HL-60/S4 (cell line): ENCODE results near the gene ST3GAL4.

ENCODE experiments used
- in situ Hi-C: fragments of 300-500 bp; cut with MboI; formaldehyde crosslinking; loops from 2 replicates; pipeline ENCODE4 v1.14.3; 2022; ENCODE audit warnings: low sequenced_read_pairs

ST3GAL4 gene

DNA sequence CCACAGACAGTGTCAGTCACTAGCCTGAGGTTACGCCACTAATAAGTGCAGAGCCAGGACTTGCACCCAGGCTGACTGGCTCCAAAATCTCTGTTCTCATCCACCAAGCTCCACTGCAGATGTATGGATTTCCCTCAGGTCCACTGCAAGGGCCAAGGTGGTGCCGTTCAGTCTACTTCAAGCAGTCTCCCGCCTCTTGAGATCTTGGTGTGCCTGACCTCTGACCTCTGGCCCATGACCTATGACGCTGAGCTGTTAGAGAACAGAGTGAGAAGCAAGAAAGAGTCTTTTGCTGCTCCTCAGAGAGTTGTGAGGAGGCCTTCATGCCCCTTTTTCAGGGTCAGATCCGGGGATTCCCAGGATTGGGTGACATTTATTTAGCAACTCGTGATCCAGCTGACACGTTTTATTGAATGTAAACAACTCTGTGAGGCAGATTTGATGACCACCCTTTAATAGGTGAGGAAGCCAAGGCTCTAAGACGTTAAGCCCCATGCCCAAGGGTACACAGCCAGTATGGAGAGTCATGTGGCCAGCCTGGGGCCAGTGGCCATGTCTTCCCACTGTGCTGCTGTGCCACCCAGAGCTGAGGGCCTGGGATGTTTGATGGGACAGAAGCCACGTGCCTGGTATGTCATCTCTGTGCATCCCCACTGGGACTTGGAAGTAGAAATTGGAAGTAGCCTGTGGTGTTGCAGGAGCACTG lies 26.4 kb upstream of the ST3GAL4 start:
- in situ Hi-C loops = no loop called here

- in situ Hi-C loops = no loop called here
These were observed 25.8 kb upstream of the ST3GAL4 start for GRCh38 chr11:126329644-126330211.

- in situ Hi-C loops = no loop called here
These were observed 24.2 kb upstream of the ST3GAL4 start for GRCh38 chr11:126331286-126331685.

DNA sequence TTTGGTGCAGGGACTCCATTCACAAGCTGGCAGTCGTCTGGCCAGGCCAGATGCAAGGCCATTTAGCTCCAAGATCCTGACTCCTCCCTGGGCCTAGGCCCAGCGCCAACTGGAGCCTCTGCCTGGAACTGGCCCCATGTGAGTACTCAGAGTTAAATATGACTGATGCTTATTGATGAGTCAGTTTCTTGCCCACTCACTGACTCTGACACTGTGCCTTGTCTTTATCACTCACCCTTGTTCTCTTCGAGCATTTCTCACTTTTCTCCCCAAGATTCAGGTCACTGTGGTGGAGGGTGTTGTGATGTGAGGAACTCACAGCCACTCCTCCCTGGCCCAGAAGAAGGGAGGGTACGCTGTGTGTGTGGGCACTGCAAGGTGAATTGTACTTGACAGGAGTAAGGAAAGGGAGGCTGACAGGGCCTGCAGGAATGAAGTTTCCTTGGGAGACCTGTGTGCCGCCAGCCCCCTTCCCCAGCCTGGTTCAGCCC lies 23.2 kb upstream of the ST3GAL4 start:
- in situ Hi-C loops = no loop called here

DNA sequence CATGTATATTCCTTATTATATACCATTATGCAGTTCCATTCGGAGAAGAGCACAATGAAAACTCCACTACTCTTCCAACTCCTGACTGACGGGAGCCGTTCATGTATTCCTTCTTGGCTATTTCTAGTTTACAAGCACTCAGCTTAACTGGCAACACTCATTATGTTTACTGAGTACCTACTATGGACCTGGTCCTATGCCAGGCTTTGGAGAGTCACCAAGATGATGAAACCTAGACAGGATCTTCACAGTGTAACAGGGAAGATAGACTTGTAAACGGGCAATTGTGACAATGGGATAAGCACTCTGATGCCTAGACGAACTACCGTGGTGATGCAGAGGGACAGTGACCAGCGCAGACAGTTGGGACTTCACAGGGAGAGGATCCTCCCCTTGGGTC lies 22.3 kb upstream of the ST3GAL4 start:
- in situ Hi-C loops = no loop called here

DNA sequence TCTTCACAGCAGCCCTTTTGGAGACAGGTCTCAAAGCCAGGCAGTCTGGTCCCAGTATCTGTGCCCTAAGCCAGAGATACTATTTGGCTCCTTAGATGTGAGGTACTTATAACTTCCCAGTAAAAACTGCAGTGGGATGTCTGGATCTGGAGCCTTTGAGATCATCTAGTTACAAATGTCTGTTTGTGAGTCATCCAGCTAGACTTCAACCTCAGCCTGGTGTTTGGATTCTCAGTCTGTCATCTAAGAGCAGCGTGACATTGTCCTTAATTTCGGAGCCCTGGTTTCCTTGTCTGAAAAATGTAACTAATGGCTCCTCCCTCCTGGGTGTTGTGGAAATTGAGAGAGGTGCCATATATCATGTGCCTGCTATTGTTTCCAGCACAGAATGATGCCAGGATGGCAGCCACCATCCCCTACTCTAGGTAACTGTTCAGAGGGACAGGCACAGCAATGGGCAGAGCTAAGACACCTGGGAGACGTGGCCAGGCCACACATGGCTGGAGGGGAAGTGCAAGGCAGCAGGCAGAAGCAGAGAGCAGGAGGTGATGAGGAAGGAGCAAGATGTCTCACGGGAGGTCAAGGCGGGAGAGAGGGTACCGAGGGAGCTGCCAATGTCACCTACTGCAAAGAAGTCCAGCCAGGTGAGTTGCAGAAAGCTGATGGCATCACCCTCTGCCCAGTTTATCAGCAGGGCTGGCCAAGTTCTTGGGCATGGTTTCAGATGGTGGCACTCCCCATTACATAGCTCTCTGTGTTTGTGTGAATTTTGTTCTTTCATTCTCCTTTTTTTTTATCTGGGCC lies 20.6 kb upstream of the ST3GAL4 start:
- in situ Hi-C loops = no loop called here

GRCh38 chr11:126335463-126335760 lies 20.1 kb upstream of the ST3GAL4 start:
- in situ Hi-C loops = no loop called here

DNA sequence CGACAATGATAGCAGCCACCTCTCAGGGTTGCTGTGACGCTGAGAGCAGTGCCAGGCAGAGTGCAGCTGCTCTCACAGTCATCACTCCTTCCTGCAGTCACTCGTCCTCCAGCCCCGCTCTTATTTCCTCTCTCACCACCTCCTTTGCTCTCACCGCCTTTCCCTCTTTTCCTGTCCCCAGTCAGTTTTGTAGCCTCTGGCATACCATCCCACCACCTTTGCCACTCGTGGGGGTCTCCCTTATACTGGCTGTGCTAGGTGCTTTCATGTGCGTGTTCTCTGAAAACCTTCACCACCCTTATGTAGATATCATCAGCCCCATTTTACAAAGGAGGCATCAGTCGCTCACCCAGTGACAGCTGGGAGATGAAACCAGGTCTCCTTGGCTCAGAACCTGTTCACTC lies 19.3 kb upstream of the ST3GAL4 start:
- in situ Hi-C loops = no loop called here

GRCh38 chr11:126336671-126337101 lies 18.8 kb upstream of the ST3GAL4 start:
- in situ Hi-C loops = no loop called here

GRCh38 chr11:126337126-126337473 lies 18.4 kb upstream of the ST3GAL4 start:
- in situ Hi-C loops = no loop called here

GRCh38 chr11:126337474-126338241 lies 17.8 kb upstream of the ST3GAL4 start:
- in situ Hi-C loops = no loop called here

GRCh38 chr11:126338346-126339055 lies 17.0 kb upstream of the ST3GAL4 start:
- in situ Hi-C loops = no loop called here

GRCh38 chr11:126339073-126339862 lies 16.2 kb upstream of the ST3GAL4 start:
- in situ Hi-C loops = no loop called here

DNA sequence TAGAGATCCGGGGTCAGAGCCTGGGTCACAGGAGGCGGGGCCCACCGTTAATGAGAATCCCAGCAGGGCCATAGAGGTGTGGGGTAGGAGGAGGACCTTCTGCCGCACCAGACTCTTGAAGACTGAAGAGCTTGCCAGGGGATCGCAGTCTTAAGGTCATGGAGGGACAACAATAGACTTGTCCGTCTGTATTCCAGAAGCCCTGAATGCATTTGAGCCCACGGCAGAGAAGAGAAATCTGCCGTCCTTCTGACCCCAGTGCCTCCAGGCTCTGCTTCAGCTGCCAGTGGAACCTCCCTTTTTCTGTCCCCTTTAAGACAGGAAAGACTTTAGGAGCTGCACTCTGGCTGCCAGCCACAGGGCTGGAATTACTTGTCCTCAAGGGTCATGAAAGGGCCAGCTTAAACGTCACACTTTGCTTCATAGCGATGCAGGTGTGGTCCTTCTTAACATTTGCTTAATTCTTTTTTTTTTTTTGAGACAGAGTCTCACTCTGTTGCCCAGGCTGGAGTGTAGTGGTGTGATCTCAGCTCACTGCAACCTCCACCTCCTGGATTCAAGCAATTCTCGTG lies 15.5 kb upstream of the ST3GAL4 start:
- in situ Hi-C loops = no loop called here

GRCh38 chr11:126340960-126341606 lies 14.4 kb upstream of the ST3GAL4 start:
- in situ Hi-C loops = no loop called here

DNA sequence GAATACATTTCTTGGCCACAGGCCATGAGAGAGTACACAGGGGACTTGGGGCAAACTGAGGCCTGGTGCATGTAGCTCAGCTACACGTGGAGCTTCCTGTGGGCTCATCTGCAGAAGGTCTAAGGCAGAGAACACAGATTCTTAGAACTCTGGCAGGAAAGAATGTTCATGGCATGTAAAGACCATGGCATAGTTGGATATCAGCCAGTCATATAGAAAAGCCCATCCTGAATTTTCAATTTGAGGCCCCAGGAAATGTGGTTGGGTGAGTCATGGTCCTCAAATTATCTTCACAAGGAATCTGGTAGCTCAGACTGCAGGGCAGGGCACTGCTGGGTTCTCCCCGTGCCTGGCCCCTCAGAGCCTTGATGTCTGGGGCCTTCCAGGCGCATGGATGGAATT lies 13.7 kb upstream of the ST3GAL4 start:
- in situ Hi-C loops = no loop called here

DNA sequence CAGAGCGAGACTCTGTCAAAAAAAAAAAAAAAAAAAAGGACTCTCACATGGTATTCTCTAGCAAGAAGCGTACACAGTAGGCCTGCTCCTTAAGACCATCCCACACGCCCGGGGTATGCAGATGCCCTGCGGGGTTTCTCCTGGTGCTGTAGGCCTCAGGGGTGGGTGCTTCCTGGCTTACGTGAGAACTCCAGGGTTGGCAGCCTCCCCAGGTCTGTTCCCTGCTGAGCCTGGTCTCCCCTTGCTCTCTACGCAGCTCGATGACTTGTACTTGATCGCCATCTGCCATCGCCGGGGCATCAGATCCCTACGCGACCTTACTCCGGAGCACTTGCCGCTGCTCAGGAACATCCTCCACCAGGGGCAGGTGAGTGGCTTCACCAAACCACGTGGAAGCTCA lies 12.4 kb upstream of the ST3GAL4 start:
- in situ Hi-C loops = no loop called here

DNA sequence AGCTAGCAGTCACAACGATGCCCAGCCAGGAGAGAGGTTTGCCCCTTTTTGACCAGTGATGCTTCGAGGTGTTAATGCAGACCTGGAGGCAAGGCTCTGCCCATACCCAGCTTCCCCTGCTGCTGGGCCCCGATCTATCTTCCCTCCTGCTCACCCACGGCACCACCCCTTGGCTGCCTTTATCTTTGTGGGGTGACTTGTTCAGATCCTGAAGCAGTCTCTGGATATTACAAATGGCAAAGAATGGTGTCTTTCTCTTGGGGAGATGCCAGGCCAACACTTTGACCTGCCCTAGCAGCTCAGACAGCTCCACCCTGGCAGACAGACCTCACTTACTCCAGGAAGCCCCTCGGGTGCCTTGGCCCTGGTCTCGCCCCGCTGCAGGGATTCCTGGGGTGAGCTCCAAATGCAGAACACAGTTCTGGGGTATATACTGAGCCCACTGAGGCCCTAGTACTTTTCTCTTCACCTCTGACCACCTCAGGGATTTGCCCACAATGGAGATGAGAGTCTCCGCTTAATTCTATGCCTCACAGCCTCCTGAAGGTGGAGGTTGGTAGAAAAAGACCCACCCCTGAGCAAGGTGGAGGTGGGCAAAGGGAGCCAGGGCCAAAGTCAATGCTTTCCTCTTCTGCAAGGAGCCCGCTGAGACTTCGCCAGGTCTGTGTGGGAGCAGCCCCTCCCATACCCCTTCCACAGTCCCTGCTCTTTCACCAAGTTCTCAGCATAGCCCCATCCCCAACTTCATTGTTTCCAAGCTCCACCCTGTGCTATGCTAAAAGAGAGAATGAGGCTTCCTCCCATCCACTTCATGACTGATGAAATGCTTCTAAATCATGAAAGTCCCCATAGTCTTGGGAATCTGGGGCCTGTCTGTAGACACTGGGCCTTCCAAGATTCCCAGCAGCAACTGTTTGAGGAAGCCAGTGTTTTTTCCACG lies 11.1 kb upstream of the ST3GAL4 start:
- in situ Hi-C loops = no loop called here
